Central memory CD8-positive, alpha-beta T cell (primary cell): ENCODE data around the gene PPP3CA.

Experiments
- ATAC-seq: fragments of 150-1000 bp; cut with Tn5 transposase; replicated peaks from 2 replicates; pipeline ENCODE4 v1.10.0; 2022; ENCODE audit warnings: mild to moderate bottlenecking, moderate FRiP score, moderate number of reproducible peaks; ENCODE audit not compliant: poor library complexity, severe bottlenecking; ENCODE audit errors: extremely low read depth
- DNase-seq, 2 donors: peaks; one replicate each; pipeline ENCODE4 v3.0.0; 2021; ENCODE audit warnings: low spot score in 2 of 2
- H3K27ac Mint-ChIP-seq: one replicate; pipeline ENCODE4 v1.8.0; 2022; ENCODE audit warnings: low read depth, mild to moderate bottlenecking, moderate library complexity, mixed read lengths
- H3K27me3 Mint-ChIP-seq: one replicate; pipeline ENCODE4 v1.8.0; 2022; ENCODE audit warnings: mixed read lengths
- H3K36me3 Mint-ChIP-seq: one replicate; pipeline ENCODE4 v1.8.0; 2022; ENCODE audit warnings: mild to moderate bottlenecking, moderate library complexity, mixed read lengths; ENCODE audit not compliant: insufficient read depth
- H3K4me1 Mint-ChIP-seq: one replicate; pipeline ENCODE4 v1.8.0; 2022; ENCODE audit warnings: mixed read lengths
- H3K4me3 Mint-ChIP-seq: one replicate; pipeline ENCODE4 v1.8.0; 2022; ENCODE audit warnings: mild to moderate bottlenecking, moderate library complexity, mixed read lengths
- H3K9me3 Mint-ChIP-seq: one replicate; pipeline ENCODE4 v1.8.0; 2022; ENCODE audit warnings: mixed read lengths

Gene PPP3CA

DNA sequence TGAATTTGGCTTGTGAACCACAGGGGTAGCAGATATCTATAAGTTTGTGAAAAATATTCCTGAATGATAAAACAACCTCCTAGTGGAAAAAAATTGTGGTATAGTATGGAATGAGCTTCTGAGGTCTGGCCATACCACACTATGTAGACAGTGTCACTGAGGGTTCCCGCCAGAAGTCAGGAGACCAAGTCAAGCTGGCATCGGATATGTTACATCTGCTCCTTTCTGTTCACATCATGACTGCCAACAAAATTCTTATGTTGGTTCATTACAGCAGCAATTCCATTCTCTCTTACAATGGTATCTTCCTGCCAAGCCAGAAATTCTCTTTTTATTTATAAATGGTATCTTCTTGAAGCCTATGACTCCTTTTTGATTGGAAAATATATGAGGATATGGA is 273.0 kb downstream of the PPP3CA start:
- no peaks in the 10 kb centered on the region for H3K27me3 Mint-ChIP-seq
- peaks cover 4% of the 10 kb centered on the region for H3K36me3 Mint-ChIP-seq
- H3K4me3 Mint-ChIP-seq, result no peak overlapping the region
- no peaks in the 10 kb centered on the region for H3K9me3 Mint-ChIP-seq
- DNase-seq, result no peak
- ATAC-seq, result no peak
- peaks cover 10% of the 10 kb centered on the region for H3K4me1 Mint-ChIP-seq
- H3K27ac Mint-ChIP-seq, result no peak overlapping the region

DNA sequence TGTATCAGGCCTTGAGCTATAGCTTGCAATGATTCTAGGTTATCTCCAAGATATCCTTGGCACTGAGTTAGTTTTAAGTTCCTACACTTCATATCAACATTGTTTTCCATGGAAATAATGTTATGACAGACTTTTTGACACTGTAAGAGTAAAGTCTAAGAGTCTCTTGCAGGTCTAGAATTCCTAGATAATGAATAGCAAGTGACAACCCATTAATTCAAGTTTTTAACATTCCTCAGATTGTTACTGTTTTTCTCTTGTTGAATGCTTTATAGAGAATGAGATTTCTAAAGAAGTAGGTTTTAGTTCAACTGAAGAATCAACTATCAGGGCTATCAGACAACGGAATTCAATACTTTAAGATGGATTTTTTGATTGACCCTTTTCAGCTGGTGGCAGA is 276.1 kb downstream of the PPP3CA start:
- Mint-ChIP-seq H3K9me3 (no peaks in the 10 kb centered on the region), H3K27me3 (no peaks in the 10 kb centered on the region), H3K4me1 (peaks cover 10% of the 10 kb centered on the region), H3K27ac (no peak overlapping the region), H3K4me3 (no peak overlapping the region), H3K36me3 (peaks cover 8% of the 10 kb centered on the region)
- DNase-seq (no peak), ATAC-seq (no peak)

- no peak for ATAC-seq
- Mint-ChIP-seq H3K27me3 (no peaks in the 10 kb centered on the region), H3K4me1 (no peaks in the 10 kb centered on the region), H3K4me3 (no peak overlapping the region), H3K36me3 (peaks cover 4% of the 10 kb centered on the region), H3K27ac (no peak overlapping the region), H3K9me3 (no peaks in the 10 kb centered on the region)
- DNase-seq, result no peak
These were observed 279.2 kb downstream of the PPP3CA start for GRCh38 chr4:101068115-101068514.

GRCh38 chr4:101067383-101067782 is 279.9 kb downstream of the PPP3CA start:
- no peak overlapping the region for H3K27ac Mint-ChIP-seq
- no peak for DNase-seq

GRCh38 chr4:101066626-101067170 is 280.6 kb downstream of the PPP3CA start:
- Mint-ChIP-seq H3K27ac (no peak overlapping the region), H3K4me3 (no peak overlapping the region), H3K9me3 (no peaks in the 10 kb centered on the region), H3K36me3 (peaks cover 5% of the 10 kb centered on the region), H3K27me3 (no peaks in the 10 kb centered on the region), H3K4me1 (no peaks in the 10 kb centered on the region)
- ATAC-seq, result no peak
- no peak for DNase-seq

More at GRCh38 chr4:101067383-101067782, 279.9 kb downstream of the PPP3CA start:
- Mint-ChIP-seq H3K4me3 (no peak overlapping the region), H3K36me3 (peaks cover 5% of the 10 kb centered on the region), H3K4me1 (no peaks in the 10 kb centered on the region), H3K27me3 (no peaks in the 10 kb centered on the region), H3K9me3 (no peaks in the 10 kb centered on the region)
- no peak for ATAC-seq

GRCh38 chr4:101065935-101066485 is 281.3 kb downstream of the PPP3CA start:
- no peaks in the 10 kb centered on the region for H3K4me1 Mint-ChIP-seq
- ATAC-seq (no peak), DNase-seq (no peak)
- no peak overlapping the region for H3K27ac Mint-ChIP-seq
- H3K27me3 Mint-ChIP-seq, result no peaks in the 10 kb centered on the region
- peaks cover 5% of the 10 kb centered on the region for H3K36me3 Mint-ChIP-seq
- no peaks in the 10 kb centered on the region for H3K9me3 Mint-ChIP-seq
- no peak overlapping the region for H3K4me3 Mint-ChIP-seq

GRCh38 chr4:101065346-101065745 is 282.0 kb downstream of the PPP3CA start:
- no peak for DNase-seq
- no peaks in the 10 kb centered on the region for H3K4me1 Mint-ChIP-seq
- no peak overlapping the region for H3K4me3 Mint-ChIP-seq
- no peak for ATAC-seq
- no peaks in the 10 kb centered on the region for H3K9me3 Mint-ChIP-seq
- no peaks in the 10 kb centered on the region for H3K27me3 Mint-ChIP-seq
- H3K27ac Mint-ChIP-seq, result no peak overlapping the region
- H3K36me3 Mint-ChIP-seq, result peaks cover 5% of the 10 kb centered on the region

DNA sequence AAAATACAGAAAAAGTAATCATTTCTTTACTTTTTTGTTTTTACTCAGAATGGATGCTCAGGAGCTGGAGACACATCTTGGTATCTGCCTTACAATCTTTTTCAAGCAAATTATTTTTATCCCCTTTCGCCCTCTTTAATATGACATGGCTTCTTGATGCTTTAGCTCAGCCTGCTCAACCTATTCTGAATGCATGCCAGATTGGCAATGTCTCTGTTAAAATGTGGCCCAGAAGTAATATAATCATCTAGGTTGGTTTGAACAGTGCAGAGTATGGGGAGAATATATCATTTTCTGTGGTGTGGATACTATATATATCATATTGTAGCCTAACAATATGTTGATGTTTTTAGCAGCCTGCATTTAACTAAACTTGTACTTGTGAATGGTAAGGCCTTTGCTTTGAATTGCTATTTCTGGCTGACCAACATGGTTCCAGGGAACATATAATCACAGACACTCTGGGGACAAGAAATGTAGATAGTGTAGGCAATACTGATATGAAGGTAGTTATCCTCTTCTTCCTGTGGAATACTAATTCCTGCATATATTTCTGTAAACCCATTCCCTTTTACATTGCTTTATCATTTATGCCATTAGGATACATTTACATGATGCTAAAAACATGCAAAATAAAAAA is 282.7 kb downstream of the PPP3CA start:
- no peaks in the 10 kb centered on the region for H3K27me3 Mint-ChIP-seq
- no peak for ATAC-seq
- H3K4me3 Mint-ChIP-seq, result no peak overlapping the region
- no peak overlapping the region for H3K27ac Mint-ChIP-seq
- no peaks in the 10 kb centered on the region for H3K9me3 Mint-ChIP-seq
- no peaks in the 10 kb centered on the region for H3K4me1 Mint-ChIP-seq
- H3K36me3 Mint-ChIP-seq, result peaks cover 8% of the 10 kb centered on the region
- no peak for DNase-seq

- Mint-ChIP-seq H3K27me3 (no peaks in the 10 kb centered on the region), H3K9me3 (no peaks in the 10 kb centered on the region), H3K36me3 (peaks cover 3% of the 10 kb centered on the region), H3K4me3 (no peak overlapping the region), H3K27ac (no peak overlapping the region), H3K4me1 (peaks cover 17% of the 10 kb centered on the region)
- no peak for DNase-seq
- no peak for ATAC-seq
These were observed 291.9 kb downstream of the PPP3CA start for GRCh38 chr4:101055392-101055791.

- Mint-ChIP-seq H3K27me3 (no peaks in the 10 kb centered on the region), H3K36me3 (no peaks in the 10 kb centered on the region), H3K27ac (no peak overlapping the region), H3K4me3 (no peak overlapping the region), H3K9me3 (no peaks in the 10 kb centered on the region), H3K4me1 (peaks cover 7% of the 10 kb centered on the region)
- no peak for DNase-seq
- ATAC-seq, result no peak
These were observed 296.5 kb downstream of the PPP3CA start for GRCh38 chr4:101050837-101051205.

GRCh38 chr4:101050088-101050836 is 297.1 kb downstream of the PPP3CA start:
- H3K9me3 Mint-ChIP-seq, result no peaks in the 10 kb centered on the region
- H3K27me3 Mint-ChIP-seq, result no peaks in the 10 kb centered on the region
- DNase-seq (no peak), ATAC-seq (no peak)
- no peak overlapping the region for H3K27ac Mint-ChIP-seq
- no peak overlapping the region for H3K4me3 Mint-ChIP-seq
- no peaks in the 10 kb centered on the region for H3K36me3 Mint-ChIP-seq
- peaks cover 12% of the 10 kb centered on the region for H3K4me1 Mint-ChIP-seq

- peaks cover 1% of the 10 kb centered on the region for H3K36me3 Mint-ChIP-seq
- DNase-seq, result no peak
- H3K9me3 Mint-ChIP-seq, result no peaks in the 10 kb centered on the region
- no peak overlapping the region for H3K4me3 Mint-ChIP-seq
- H3K4me1 Mint-ChIP-seq, result peaks cover 18% of the 10 kb centered on the region
- no peak for ATAC-seq
- H3K27ac Mint-ChIP-seq, result no peak overlapping the region
- no peaks in the 10 kb centered on the region for H3K27me3 Mint-ChIP-seq
These were observed 297.8 kb downstream of the PPP3CA start for GRCh38 chr4:101049549-101050001.

- no peaks in the 10 kb centered on the region for H3K9me3 Mint-ChIP-seq
- H3K27me3 Mint-ChIP-seq, result no peaks in the 10 kb centered on the region
- no peak for DNase-seq
- H3K36me3 Mint-ChIP-seq, result peaks cover 5% of the 10 kb centered on the region
- no peak for ATAC-seq
- no peak overlapping the region for H3K27ac Mint-ChIP-seq
- H3K4me3 Mint-ChIP-seq, result no peak overlapping the region
- H3K4me1 Mint-ChIP-seq, result peaks cover 20% of the 10 kb centered on the region
These were observed 302.6 kb downstream of the PPP3CA start for GRCh38 chr4:101044766-101045165.
